Liver (tissue), 9 donors: ENCODE measurements around the gene NRG3. TPM values are rescaled to one million over a fixed set of nuclear protein-coding genes. Genes with fewer than 3 reads are reported as not detected.

ENCODE experiments used
- DNase-seq: peaks from one replicate; pipeline ENCODE4 v3.0.0-alpha.2; 2017; ENCODE audit warnings: low spot score
- H3K27ac ChIP-seq, 2 donors: one replicate each; pipeline ENCODE4 v1.7.0; 2013; ENCODE audit warnings: inconsistent platforms in 2 of 2, low read length in 2 of 2, control low read depth in 1 of 2, low read depth in 1 of 2, mild to moderate bottlenecking in 1 of 2
- H3K27me3 ChIP-seq, 4 donors: one replicate each; pipeline versions ENCODE4 v1.6.1 to v1.7.0; 2013; ENCODE audit warnings: low read length in 3 of 4, inconsistent platforms in 1 of 4, mild to moderate bottlenecking in 1 of 4, moderate library complexity in 1 of 4; ENCODE audit not compliant: control insufficient read depth in 4 of 4, insufficient read depth in 4 of 4
- H3K36me3 ChIP-seq, 4 donors: one replicate each; pipeline versions ENCODE4 v1.6.1 to v1.7.0; 2013; ENCODE audit warnings: low read length in 3 of 4, mild to moderate bottlenecking in 3 of 4, low read depth in 1 of 4, moderate library complexity in 1 of 4; ENCODE audit not compliant: control insufficient read depth in 4 of 4, insufficient read depth in 3 of 4
- H3K4me1 ChIP-seq, 4 donors: one replicate each; pipeline versions ENCODE4 v1.6.1 to v1.7.0; 2013; ENCODE audit warnings: low read length in 3 of 4, mild to moderate bottlenecking in 3 of 4, moderate library complexity in 1 of 4; ENCODE audit not compliant: control insufficient read depth in 4 of 4, insufficient read depth in 4 of 4
- H3K4me3 ChIP-seq, 3 donors: one replicate each; pipeline versions ENCODE4 v1.6.1 to v1.7.0; 2013; ENCODE audit warnings: low read length in 3 of 3, control low read depth in 1 of 3, low read depth in 1 of 3, mild to moderate bottlenecking in 1 of 3
- H3K9ac ChIP-seq, 2 donors: one replicate each; pipeline ENCODE4 v1.7.0; 2013; ENCODE audit warnings: low read length in 2 of 2, mild to moderate bottlenecking in 2 of 2, moderate library complexity in 2 of 2, control low read depth in 1 of 2, low read depth in 1 of 2
- H3K9me3 ChIP-seq, 4 donors: one replicate each; pipeline versions ENCODE4 v1.6.1 to v1.7.0; 2013; ENCODE audit warnings: low read length in 3 of 4; ENCODE audit not compliant: control insufficient read depth in 4 of 4
- ATF3 ChIP-seq: IDR thresholded peaks from 2 replicates; pipeline ENCODE4 v1.6.1; 2016; ENCODE audit warnings: antibody characterized with exemption
- CTCF ChIP-seq: fragments of 150-350 bp; IDR thresholded peaks from 2 replicates; pipeline ENCODE4 v1.5.1; 2017; ENCODE audit warnings: improper control_type of control experiment, low read depth, low read length; ENCODE audit not compliant: missing input control
- EGR1 ChIP-seq, 2 donors: IDR thresholded peaks; 2 replicates each; pipeline ENCODE4 v1.6.1; 2016 to 2018; ENCODE audit warnings: antibody characterized with exemption in 2 of 2, low read depth in 2 of 2
- FOXA2 ChIP-seq: IDR thresholded peaks from 2 replicates; pipeline ENCODE4 v1.6.1; 2016; ENCODE audit warnings: antibody characterized with exemption
- HNF4A ChIP-seq, 2 donors: conservative IDR thresholded peaks; 2 replicates each; pipeline ENCODE4 v1.6.1; 2016; ENCODE audit warnings: antibody characterized with exemption in 2 of 2, mild to moderate bottlenecking in 2 of 2
- JUND ChIP-seq, 2 donors: IDR thresholded peaks; 2 replicates each; pipeline ENCODE4 v1.6.1; 2016; ENCODE audit warnings: antibody characterized with exemption in 2 of 2
- NR2F2 ChIP-seq: IDR thresholded peaks from 2 replicates; pipeline ENCODE4 v1.6.1; 2016; ENCODE audit warnings: antibody characterized with exemption
- RAD21 ChIP-seq, 2 donors: IDR thresholded peaks; 2 replicates each; pipeline ENCODE4 v1.6.1; 2016; ENCODE audit warnings: antibody characterized with exemption in 2 of 2, mild to moderate bottlenecking in 2 of 2
- SP1 ChIP-seq: IDR thresholded peaks from 2 replicates; pipeline ENCODE4 v1.6.1; 2018; ENCODE audit warnings: antibody characterized with exemption, mild to moderate bottlenecking
- TAF1 ChIP-seq: conservative IDR thresholded peaks from 2 replicates; pipeline ENCODE4 v1.6.1; 2016; ENCODE audit warnings: antibody characterized with exemption, mild to moderate bottlenecking
- YY1 ChIP-seq: IDR thresholded peaks from 2 replicates; pipeline ENCODE4 v1.6.1; 2016; ENCODE audit warnings: antibody characterized with exemption, mild to moderate bottlenecking
- WGBS: extraction: QIAGEN DNeasy Blood & Tissue Kit; methylation state at CpG from one replicate; pipeline ENCODE4 v1.1.7; 2013; 5-methylcytosine and 5-hydroxymethylcytosine counted together
- polyA plus RNA-seq, 2 donors: library from polyadenylated mRNA; stranded (reverse) in 1 of 2; unstranded in 1 of 2; fragments of 200-250 nt in 1 of 2; fragments of >200 nt in 1 of 2; fragmentation: Nextera tagmentation in 1 of 2; extraction: Ambion mirVana in 1 of 2; gene quantifications; one replicate each; pipeline versions ENCODE4 v1.2.1 to v1.2.3, GENCODE V29; 2013 to 2015
- total RNA-seq, 2 donors: library from RNA; depleted of rRNA; stranded (reverse); fragments of >200 nt; gene quantifications; one replicate each; pipeline ENCODE4 v1.2.3, GENCODE V29; 2014
- TF ChIP-seq, protein P1 (sequence below): IDR thresholded peaks from 2 replicates; pipeline ENCODE4 v1.6.1; 2016; ENCODE audit warnings: antibody characterized with exemption
- TF ChIP-seq, protein P2 (sequence below): IDR thresholded peaks from 2 replicates; pipeline ENCODE4 v1.6.1; 2016; ENCODE audit warnings: antibody characterized with exemption, mild to moderate bottlenecking
- TF ChIP-seq, protein P3 (sequence below): IDR thresholded peaks from 2 replicates; pipeline ENCODE4 v1.6.1; 2016; ENCODE audit warnings: antibody characterized with exemption
- donor health status: healthy.
- donor health status: healthy.
- donor health status: healthy.
- donor health status: healthy.
- donor health status: healthy.

NRG3 gene
- total and polyA plus RNA-seq, 4 donors: 0.24 to 3.7 (median 0.38) TPM

GRCh38 chr10:81909453-81909852, 34.5 kb downstream of the NRG3 start:
- no peaks in the 10 kb centered on the region for H3K9me3 ChIP-seq
- 77% methylated on average over 2 of the region's 2 CpGs for WGBS
- no peak overlapping the region for H3K27ac ChIP-seq
- H3K27me3 ChIP-seq: no peaks in the 10 kb centered on the region
- H3K4me3 ChIP-seq: no peak overlapping the region
- DNase-seq: no peak
- H3K4me1 ChIP-seq: no peaks in the 10 kb centered on the region
- no peaks in the 10 kb centered on the region for H3K36me3 ChIP-seq
- no peak for TF ChIP-seq EGR1 (IDR thresholded peaks at IDR 0.05; ENCODE audit: low read depth in 2 of 2)
- no peak for TF ChIP-seq TAF1
- TF ChIP-seq SP1: no peak
- TF ChIP-seq, protein P1, sequence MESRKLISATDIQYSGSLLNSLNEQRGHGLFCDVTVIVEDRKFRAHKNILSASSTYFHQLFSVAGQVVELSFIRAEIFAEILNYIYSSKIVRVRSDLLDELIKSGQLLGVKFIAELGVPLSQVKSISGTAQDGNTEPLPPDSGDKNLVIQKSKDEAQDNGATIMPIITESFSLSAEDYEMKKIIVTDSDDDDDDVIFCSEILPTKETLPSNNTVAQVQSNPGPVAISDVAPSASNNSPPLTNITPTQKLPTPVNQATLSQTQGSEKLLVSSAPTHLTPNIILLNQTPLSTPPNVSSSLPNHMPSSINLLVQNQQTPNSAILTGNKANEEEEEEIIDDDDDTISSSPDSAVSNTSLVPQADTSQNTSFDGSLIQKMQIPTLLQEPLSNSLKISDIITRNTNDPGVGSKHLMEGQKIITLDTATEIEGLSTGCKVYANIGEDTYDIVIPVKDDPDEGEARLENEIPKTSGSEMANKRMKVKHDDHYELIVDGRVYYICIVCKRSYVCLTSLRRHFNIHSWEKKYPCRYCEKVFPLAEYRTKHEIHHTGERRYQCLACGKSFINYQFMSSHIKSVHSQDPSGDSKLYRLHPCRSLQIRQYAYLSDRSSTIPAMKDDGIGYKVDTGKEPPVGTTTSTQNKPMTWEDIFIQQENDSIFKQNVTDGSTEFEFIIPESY: no peak
- no peak overlapping the region for H3K9ac ChIP-seq

GRCh38 chr10:81911328-81911727, 36.3 kb downstream of the NRG3 start:
- WGBS: 85% methylated on average over 3 of the region's 3 CpGs
- Histone ChIP-seq H3K4me3 (no peak overlapping the region), H3K27me3 (no peaks in the 10 kb centered on the region), H3K27ac (no peak overlapping the region), H3K4me1 (no peaks in the 10 kb centered on the region), H3K9ac (no peak overlapping the region), H3K36me3 (no peaks in the 10 kb centered on the region), H3K9me3 (no peaks in the 10 kb centered on the region)
- no peak for DNase-seq
- TF ChIP-seq TAF1 (no peak), RAD21 (IDR thresholded peaks at IDR 0.05) (no peak), YY1 (no peak), NR2F2 (no peak), ATF3 (no peak), JUND (IDR thresholded peaks at IDR 0.05) (no peak), CTCF (no peak), HNF4A (conservative IDR thresholded peaks at IDR 0.05) (no peak), FOXA2 (no peak)
- TF ChIP-seq, protein P1: no peak
- TF ChIP-seq, protein P2, sequence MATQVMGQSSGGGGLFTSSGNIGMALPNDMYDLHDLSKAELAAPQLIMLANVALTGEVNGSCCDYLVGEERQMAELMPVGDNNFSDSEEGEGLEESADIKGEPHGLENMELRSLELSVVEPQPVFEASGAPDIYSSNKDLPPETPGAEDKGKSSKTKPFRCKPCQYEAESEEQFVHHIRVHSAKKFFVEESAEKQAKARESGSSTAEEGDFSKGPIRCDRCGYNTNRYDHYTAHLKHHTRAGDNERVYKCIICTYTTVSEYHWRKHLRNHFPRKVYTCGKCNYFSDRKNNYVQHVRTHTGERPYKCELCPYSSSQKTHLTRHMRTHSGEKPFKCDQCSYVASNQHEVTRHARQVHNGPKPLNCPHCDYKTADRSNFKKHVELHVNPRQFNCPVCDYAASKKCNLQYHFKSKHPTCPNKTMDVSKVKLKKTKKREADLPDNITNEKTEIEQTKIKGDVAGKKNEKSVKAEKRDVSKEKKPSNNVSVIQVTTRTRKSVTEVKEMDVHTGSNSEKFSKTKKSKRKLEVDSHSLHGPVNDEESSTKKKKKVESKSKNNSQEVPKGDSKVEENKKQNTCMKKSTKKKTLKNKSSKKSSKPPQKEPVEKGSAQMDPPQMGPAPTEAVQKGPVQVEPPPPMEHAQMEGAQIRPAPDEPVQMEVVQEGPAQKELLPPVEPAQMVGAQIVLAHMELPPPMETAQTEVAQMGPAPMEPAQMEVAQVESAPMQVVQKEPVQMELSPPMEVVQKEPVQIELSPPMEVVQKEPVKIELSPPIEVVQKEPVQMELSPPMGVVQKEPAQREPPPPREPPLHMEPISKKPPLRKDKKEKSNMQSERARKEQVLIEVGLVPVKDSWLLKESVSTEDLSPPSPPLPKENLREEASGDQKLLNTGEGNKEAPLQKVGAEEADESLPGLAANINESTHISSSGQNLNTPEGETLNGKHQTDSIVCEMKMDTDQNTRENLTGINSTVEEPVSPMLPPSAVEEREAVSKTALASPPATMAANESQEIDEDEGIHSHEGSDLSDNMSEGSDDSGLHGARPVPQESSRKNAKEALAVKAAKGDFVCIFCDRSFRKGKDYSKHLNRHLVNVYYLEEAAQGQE: no peak
- TF ChIP-seq, protein P3, sequence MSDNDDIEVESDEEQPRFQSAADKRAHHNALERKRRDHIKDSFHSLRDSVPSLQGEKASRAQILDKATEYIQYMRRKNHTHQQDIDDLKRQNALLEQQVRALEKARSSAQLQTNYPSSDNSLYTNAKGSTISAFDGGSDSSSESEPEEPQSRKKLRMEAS: no peak
